NCI-H146 (cell line): ENCODE data around the gene TMEM198.

ENCODE experiments used
- DNase-seq: peaks from one replicate; lab custom pipeline; 2025; lab: John Stamatoyannopoulos, UW

Gene TMEM198, protein sequence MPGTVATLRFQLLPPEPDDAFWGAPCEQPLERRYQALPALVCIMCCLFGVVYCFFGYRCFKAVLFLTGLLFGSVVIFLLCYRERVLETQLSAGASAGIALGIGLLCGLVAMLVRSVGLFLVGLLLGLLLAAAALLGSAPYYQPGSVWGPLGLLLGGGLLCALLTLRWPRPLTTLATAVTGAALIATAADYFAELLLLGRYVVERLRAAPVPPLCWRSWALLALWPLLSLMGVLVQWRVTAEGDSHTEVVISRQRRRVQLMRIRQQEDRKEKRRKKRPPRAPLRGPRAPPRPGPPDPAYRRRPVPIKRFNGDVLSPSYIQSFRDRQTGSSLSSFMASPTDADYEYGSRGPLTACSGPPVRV

GRCh38 chr2:219543596-219544358 is at the start of gene TMEM198, which contains the start of gene CHPF:
TMEM198 (plus strand) TSS chr2:219544028; CDS start chr2:219544728, 700 bp downstream.
CHPF (minus strand) TSS chr2:219543809; CDS start chr2:219543538, 271 bp downstream.
- DNase-seq: peak; percentile 98

DNA sequence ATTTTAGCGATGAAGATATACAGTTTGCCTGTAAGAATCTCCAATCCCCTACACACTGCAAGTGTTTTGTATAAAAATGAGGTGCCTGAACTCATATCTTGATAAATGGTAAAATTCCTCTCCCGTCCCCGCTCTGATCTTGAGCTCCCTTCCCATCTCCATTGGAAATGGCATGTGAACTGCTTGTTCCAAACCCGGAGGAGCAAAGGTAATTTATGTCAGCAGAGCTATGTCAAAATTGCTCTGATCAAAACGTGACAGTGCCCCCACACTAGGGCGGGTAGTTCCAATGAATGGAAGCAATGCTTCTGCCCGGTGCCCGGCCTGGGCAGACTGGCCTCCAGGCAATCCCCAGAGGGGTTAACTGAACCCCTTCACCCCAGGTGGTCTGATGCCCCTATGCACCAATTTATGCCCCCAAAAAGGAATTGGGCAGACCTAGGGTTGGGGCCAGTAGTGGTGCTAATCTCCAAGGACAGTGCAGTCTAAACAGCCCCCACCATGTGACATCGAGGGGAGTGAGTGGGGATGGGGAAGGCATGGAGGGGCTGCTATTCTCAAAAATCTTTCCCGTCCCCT is 48.8 kb upstream of the TMEM198 start:
- no peak for DNase-seq

GRCh38 chr2:219495531-219496122 is 48.2 kb upstream of the TMEM198 start:
- peak; percentile 64 for DNase-seq

DNA sequence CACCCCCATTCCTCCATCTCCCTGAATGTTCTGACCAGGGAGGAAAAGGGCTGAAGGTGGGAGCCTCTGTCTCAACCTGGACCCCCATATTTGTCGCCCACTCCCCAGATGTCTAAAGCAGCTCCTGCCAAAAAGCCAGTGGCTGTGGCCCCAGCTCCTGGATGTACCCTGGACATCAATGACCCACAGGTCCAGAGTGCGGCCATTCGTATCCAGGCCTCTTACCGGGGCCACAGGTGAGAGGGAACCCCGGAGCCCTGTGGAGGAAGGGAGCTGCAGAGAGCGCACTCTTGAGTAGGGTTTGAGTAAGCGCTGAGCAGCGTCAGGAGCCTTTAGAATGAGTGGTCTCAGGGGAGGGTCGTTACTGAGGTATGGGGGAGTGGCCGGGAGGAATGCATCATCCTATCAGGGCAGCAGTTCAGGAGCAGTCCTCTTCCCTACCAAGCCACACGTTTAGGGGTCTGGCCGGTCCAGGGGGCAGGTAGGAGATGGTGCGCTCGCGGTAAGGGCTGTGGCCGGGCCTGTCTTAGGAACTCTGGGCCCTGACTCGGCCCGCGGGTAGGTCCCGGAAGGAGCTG is 47.5 kb upstream of the TMEM198 start:
- DNase-seq: no peak

DNA sequence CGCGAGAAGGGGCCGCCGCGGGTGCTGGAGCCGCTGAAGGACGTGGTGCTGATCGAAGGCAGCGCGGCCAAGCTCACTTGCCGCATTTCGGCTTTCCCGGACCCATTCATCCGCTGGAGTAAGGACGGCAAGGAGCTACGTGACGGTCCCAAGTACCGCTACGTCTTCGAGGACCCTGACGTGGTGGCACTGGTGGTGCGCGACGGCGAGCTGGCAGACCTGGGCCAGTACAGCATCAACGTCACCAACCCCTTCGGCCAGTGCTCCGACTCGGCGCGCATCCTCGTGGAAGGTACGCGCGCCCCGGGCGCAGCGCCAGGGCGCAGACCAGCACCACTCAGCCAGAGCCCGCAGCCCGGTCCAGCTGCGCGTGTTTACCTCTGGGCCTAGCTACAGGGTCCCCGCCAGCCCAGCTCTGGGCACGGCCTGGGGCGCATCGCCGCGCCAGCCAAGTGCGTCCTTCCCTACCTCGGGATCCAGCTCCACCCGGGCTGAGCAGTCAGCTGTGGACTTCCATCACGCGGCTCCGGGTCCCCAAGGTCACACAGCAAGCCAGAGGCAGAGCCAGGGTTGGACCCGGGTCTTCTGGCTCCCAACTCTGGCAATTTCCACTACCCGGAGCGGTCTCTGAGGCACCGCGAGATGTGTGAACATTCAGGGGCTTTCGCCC is 46.9 kb upstream of the TMEM198 start:
- DNase-seq: no peak

DNA sequence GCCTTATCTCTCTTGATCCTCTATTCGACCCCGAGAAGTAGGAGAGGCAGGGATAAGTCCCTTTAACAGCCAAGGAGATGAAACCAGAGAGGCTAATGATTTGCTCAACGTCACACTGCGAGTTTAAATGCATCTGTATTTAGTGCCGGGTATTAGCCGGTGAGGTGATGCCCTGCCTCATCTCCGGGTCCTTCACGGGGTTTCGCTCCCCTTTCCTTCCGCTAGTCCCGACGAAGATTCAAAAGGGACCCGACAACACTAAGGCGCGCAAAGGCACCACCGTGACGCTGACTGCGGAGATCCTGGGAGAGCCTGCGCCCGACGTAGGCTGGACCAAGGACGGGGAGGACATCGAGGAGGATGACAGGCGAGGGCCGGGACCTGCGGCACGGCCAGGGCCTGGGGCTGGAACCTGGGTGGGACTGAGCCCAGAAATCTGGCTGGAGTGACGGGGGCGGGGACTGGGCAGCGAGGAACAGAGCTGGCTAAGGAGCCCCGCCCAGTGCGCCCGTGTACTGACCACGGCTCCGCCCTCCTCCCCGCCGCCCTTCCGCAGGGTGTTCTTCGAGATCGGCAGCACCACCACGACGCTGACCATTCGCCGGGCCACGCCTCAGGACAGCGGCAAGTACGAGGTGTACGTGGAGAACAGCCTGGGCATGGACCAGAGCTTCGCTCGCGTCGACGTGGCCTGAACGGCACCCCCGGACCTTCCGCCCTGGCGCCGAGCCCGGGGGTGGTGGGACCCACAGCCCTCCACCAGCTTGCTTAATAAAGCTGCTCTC is 46.1 kb upstream of the TMEM198 start:
- peak; percentile 75 for DNase-seq

DNA sequence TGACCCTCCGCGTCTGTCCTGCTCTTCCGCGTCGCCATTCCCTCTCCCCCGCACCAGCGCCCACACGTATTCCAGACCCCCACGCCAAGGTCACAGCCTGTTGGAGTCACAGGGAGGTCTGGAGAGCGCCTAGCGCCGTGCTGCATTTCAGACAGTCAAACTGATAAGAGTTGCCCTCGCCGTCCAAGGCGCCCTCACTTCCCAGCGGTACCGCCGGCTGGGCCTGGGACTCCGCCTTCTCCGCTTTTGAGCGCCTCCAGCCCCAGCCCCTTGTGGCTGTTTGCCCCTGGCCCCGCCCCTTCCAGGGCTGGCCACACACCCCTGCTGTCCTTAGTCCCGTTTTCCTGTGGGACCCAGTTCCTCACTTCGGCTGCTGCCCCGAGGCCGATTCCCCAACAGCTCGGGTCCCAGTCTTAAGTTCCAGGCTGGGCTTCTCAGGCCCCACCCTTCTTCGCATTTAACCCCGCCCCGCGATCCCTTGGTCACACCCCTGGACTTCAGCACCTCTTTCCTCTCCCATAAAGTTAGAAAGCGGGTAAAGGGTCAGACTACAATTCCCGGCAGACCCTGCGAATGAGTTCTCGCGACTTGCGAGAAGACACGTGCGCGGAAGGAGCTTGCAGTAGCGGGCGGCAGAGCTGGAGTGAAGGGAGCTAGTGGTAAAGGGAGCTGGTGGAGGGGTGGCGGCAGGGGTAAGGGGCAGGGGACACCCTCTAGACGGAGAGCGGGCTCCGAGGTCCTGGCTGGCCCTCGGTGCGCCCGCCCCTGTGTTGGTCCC is 45.4 kb upstream of the TMEM198 start, which contains the start of gene GMPPA:
TSS of gene GMPPA (plus strand) at position 612 of the 778 bp plus-strand sequence. CDS start 1,085 bp downstream, outside the sequence.
- DNase-seq: peak; percentile 94

- no peak for DNase-seq
These were observed 44.8 kb upstream of the TMEM198 start for GRCh38 chr2:219499058-219499307.

- DNase-seq: no peak
These were observed 44.3 kb upstream of the TMEM198 start for GRCh38 chr2:219499555-219499954.

- DNase-seq: no peak
These were observed 43.7 kb upstream of the TMEM198 start for GRCh38 chr2:219500135-219500534.

DNA sequence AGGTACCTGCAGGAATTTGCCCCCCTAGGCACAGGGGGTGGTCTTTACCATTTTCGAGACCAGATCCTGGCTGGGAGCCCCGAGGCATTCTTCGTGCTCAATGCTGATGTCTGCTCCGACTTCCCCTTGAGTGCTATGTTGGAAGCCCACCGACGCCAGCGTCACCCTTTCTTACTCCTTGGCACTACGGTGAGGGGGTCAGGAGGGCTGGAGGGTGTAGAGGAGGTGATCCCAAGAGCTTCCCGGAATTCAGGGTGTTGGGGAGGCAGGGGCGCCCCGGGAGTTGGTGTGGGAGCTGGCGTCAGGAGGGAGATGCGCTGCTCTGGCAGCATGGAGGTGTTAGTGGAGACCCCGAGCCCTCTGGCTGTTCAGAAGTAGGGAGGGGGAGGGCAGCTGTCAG is 42.0 kb upstream of the TMEM198 start:
- DNase-seq: no peak

GRCh38 chr2:219502618-219503017 is 41.2 kb upstream of the TMEM198 start:
- no peak for DNase-seq

DNA sequence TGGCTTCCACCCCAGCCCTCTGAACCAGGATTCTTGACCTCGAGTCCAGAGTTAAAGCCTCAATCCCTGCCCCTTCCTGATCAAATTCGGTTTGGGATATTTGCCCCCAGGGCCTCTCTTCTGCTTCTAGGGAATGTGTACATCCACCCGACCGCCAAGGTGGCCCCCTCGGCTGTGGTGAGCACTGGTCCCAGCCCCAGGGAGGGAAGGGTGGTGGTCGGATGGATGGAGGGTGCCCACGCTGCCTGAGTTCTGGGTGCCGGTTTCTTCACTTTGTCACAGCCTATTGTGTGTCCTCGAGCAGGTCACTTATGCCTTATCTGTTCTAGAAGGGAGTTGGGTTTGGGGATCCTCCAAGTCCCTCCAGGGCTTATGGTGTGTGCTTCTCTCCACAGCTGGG is 38.2 kb upstream of the TMEM198 start:
- no peak for DNase-seq

- no peak for DNase-seq
These were observed 37.6 kb upstream of the TMEM198 start for GRCh38 chr2:219506153-219506801.

DNA sequence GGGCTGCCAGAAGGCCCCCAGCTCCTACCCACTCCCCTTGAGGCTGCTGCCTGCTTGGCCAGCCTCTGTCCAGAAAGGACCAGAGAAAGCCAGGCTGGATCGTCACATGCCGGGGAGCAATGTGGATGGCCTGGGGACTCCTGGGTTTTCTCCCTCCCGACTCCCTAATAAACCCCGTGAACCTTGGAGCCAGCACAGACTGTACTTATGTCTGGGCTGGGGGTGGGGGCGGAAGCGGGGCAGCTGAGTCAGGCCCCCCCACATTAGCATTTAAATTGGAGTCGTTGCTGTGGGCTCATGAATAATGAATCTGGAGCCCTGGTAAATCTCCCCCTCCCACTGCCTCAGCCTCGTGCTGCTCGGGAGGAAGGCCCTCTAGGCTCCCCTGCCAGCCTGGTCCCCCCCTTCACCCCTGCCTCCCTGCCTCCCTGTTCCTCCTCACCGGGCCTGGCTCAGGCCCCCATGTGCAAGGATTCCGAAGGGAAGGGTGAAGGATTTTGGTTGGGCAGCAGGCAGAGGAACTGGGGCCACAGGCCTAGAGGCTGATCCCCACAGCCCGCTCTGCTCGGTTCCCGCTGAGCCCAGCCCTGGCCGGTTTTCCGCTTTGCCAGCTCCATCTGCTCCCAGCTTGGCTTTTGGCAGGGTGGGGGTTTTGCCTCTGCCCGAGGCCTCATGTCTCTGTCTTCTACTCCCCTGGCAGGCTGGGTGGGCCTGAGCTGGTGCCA is 36.9 kb upstream of the TMEM198 start:
- no peak for DNase-seq

- DNase-seq: no peak
These were observed 36.0 kb upstream of the TMEM198 start for GRCh38 chr2:219507581-219508443.

- DNase-seq: no peak
These were observed 35.4 kb upstream of the TMEM198 start for GRCh38 chr2:219508444-219508734.
